Measurements from ENCODE around the gene RAB11A. TPM values are rescaled to one million over a fixed set of nuclear protein-coding genes. Genes with fewer than 3 reads are reported as not detected.

The RAB11A gene
- total RNA-seq, 1 experiment from 2014 or later: 245 TPM

DNA sequence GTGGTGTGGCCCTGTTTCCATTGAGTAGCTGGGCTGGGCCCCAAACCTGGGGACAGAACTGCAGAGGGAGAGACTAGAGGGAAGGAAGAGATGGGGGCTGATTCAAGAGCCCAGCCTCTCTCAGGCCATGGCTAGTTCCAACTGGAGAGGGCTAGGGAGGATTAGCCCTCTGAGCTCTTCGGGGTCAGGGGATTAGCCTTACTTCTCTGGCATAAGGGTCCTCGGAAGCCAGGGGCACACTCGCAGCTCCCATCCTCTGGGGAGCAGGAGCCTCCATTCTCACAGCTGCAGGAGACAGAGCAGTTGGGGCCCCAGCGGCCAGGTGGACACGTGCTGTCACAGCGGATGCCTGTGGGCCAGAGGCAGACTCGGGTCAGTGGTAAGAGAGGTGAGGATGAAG lies 53.3 kb downstream of the RAB11A start:
- ChIA-PET CTCF (interaction anchor here (1.1 kb wide), 1 partner anchor 149 kb away, joined by 3 read pairs; no protein-coding TSS in a partner anchor), POLR2A (no interaction called here)
- DNase-seq (ENCODE audit: low spot score) (no peak), ATAC-seq (no peak)
- TF ChIP-seq, protein P1, sequence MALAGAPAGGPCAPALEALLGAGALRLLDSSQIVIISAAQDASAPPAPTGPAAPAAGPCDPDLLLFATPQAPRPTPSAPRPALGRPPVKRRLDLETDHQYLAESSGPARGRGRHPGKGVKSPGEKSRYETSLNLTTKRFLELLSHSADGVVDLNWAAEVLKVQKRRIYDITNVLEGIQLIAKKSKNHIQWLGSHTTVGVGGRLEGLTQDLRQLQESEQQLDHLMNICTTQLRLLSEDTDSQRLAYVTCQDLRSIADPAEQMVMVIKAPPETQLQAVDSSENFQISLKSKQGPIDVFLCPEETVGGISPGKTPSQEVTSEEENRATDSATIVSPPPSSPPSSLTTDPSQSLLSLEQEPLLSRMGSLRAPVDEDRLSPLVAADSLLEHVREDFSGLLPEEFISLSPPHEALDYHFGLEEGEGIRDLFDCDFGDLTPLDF (CRISPR knock-in tag; IDR thresholded peaks at IDR 0.05): no peak
- TF ChIP-seq, protein P2, sequence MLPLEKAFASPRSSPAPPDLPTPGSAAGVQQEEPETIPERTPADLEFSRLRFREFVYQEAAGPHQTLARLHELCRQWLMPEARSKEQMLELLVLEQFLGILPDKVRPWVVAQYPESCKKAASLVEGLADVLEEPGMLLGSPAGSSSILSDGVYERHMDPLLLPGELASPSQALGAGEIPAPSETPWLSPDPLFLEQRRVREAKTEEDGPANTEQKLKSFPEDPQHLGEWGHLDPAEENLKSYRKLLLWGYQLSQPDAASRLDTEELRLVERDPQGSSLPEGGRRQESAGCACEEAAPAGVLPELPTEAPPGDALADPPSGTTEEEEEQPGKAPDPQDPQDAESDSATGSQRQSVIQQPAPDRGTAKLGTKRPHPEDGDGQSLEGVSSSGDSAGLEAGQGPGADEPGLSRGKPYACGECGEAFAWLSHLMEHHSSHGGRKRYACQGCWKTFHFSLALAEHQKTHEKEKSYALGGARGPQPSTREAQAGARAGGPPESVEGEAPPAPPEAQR (CRISPR knock-in tag; IDR thresholded peaks at IDR 0.05): no peak
- TF ChIP-seq NR3C1 (CRISPR knock-in tag; conservative IDR thresholded peaks at IDR 0.05; ENCODE audit: low read depth) (no peak), ZNF416 (CRISPR knock-in tag; IDR thresholded peaks at IDR 0.05) (no peak), FOXJ3 (CRISPR knock-in tag; IDR thresholded peaks at IDR 0.05; ENCODE audit: borderline replicate concordance) (no peak), NFE2L1 (CRISPR knock-in tag; IDR thresholded peaks at IDR 0.05) (no peak), PRRX2 (CRISPR knock-in tag; IDR thresholded peaks at IDR 0.05) (no peak), ZNF396 (CRISPR knock-in tag; IDR thresholded peaks at IDR 0.05; ENCODE audit: borderline replicate concordance) (no peak), SMAD4 (CRISPR knock-in tag; IDR thresholded peaks at IDR 0.05) (no peak), NFYB (CRISPR knock-in tag; conservative IDR thresholded peaks at IDR 0.05; ENCODE audit: low read depth) (no peak), SOX15 (CRISPR knock-in tag; IDR thresholded peaks at IDR 0.05) (no peak)
- TF ChIP-seq, protein P3, sequence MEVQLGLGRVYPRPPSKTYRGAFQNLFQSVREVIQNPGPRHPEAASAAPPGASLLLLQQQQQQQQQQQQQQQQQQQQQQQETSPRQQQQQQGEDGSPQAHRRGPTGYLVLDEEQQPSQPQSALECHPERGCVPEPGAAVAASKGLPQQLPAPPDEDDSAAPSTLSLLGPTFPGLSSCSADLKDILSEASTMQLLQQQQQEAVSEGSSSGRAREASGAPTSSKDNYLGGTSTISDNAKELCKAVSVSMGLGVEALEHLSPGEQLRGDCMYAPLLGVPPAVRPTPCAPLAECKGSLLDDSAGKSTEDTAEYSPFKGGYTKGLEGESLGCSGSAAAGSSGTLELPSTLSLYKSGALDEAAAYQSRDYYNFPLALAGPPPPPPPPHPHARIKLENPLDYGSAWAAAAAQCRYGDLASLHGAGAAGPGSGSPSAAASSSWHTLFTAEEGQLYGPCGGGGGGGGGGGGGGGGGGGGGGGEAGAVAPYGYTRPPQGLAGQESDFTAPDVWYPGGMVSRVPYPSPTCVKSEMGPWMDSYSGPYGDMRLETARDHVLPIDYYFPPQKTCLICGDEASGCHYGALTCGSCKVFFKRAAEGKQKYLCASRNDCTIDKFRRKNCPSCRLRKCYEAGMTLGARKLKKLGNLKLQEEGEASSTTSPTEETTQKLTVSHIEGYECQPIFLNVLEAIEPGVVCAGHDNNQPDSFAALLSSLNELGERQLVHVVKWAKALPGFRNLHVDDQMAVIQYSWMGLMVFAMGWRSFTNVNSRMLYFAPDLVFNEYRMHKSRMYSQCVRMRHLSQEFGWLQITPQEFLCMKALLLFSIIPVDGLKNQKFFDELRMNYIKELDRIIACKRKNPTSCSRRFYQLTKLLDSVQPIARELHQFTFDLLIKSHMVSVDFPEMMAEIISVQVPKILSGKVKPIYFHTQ (CRISPR knock-in tag; IDR thresholded peaks at IDR 0.05): no peak
- Mint-ChIP-seq H3K27ac (no peak overlapping the region), H3K27me3 (ENCODE audit: low read depth) (no peaks in the 10 kb centered on the region), H3K4me3 (no peak overlapping the region), H3K9me3 (no peaks in the 10 kb centered on the region), H3K4me1 (peaks cover 7% of the 10 kb centered on the region), H3K36me3 (no peaks in the 10 kb centered on the region)

DNA sequence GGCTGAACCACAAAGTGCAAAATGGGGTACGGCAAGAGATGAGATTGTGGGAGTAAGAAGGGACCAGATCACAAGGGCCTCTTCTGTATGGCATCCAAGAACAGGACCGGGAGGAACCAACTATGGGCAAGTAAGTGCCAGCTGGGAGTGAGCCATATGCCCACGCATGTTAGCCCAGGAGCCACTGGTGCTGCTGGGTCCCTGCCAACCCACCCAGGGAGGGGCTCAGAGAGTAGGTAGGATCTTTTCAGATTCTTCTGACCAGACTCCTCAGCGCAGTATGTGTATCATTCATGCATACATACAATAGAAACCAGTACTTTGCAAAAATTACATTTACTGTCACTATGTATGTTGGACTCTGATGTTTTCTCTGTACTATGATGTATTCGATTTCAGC lies 54.0 kb downstream of the RAB11A start:
- H3K4me1 Mint-ChIP-seq: peaks cover 7% of the 10 kb centered on the region
- CTCF ChIA-PET: no interaction called here
- TF ChIP-seq, protein P4, sequence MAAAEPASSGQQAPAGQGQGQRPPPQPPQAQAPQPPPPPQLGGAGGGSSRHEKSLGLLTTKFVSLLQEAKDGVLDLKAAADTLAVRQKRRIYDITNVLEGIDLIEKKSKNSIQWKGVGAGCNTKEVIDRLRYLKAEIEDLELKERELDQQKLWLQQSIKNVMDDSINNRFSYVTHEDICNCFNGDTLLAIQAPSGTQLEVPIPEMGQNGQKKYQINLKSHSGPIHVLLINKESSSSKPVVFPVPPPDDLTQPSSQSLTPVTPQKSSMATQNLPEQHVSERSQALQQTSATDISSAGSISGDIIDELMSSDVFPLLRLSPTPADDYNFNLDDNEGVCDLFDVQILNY (CRISPR knock-in tag; IDR thresholded peaks at IDR 0.05): no peak
- TF ChIP-seq STAT6 (CRISPR knock-in tag; conservative IDR thresholded peaks at IDR 0.05; ENCODE audit: low read depth) (no peak), ZNF281 (CRISPR knock-in tag; IDR thresholded peaks at IDR 0.05) (no peak), CREB1 (CRISPR knock-in tag; IDR thresholded peaks at IDR 0.05) (no peak), ZNF396 (CRISPR knock-in tag; IDR thresholded peaks at IDR 0.05; ENCODE audit: borderline replicate concordance) (no peak)
- TF ChIP-seq, protein P5, sequence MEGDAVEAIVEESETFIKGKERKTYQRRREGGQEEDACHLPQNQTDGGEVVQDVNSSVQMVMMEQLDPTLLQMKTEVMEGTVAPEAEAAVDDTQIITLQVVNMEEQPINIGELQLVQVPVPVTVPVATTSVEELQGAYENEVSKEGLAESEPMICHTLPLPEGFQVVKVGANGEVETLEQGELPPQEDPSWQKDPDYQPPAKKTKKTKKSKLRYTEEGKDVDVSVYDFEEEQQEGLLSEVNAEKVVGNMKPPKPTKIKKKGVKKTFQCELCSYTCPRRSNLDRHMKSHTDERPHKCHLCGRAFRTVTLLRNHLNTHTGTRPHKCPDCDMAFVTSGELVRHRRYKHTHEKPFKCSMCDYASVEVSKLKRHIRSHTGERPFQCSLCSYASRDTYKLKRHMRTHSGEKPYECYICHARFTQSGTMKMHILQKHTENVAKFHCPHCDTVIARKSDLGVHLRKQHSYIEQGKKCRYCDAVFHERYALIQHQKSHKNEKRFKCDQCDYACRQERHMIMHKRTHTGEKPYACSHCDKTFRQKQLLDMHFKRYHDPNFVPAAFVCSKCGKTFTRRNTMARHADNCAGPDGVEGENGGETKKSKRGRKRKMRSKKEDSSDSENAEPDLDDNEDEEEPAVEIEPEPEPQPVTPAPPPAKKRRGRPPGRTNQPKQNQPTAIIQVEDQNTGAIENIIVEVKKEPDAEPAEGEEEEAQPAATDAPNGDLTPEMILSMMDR (IDR thresholded peaks at IDR 0.05): no peak

More for the DNA sequence above, 54.0 kb downstream of the RAB11A start:
- no peaks in the 10 kb centered on the region for H3K9me3 Mint-ChIP-seq
- no peak overlapping the region for H3K27ac Mint-ChIP-seq
- no peaks in the 10 kb centered on the region for H3K27me3 Mint-ChIP-seq (ENCODE audit: low read depth)
- no peaks in the 10 kb centered on the region for H3K36me3 Mint-ChIP-seq
- POLR2A ChIA-PET: no interaction called here
- ATAC-seq (no peak), DNase-seq (ENCODE audit: low spot score) (no peak)
- H3K4me3 Mint-ChIP-seq: no peak overlapping the region

All from WTC11 (cell line).